Psoas muscle (tissue), 8 donors: ENCODE results near the gene NRCAM. TPM values are rescaled to one million over a fixed set of nuclear protein-coding genes. Genes with fewer than 3 reads are reported as not detected.
A peak's percentile ranks its signal among the peaks of the same experiment; 100 is the strongest.

Experiments
- ATAC-seq, 4 donors: fragments of 200-7000 bp; cut with Tn5 transposase; one replicate each; pipeline ENCODE4 v1.9.1; 2020; ENCODE audit warnings: moderate library complexity in 3 of 4, mild to moderate bottlenecking in 2 of 4
- DNase-seq, 2 donors: peaks; one replicate each; pipeline ENCODE4 v3.0.0-alpha.2; 2020
- H3K27ac ChIP-seq: fragments of 200-600 bp; one replicate; pipeline ENCODE4 v1.8.0; 2022
- H3K27me3 ChIP-seq, 3 donors: fragments of 200-600 bp in 1 of 3; one replicate each; pipeline versions ENCODE4 v1.6.1 to v1.8.0; 2013 to 2022; ENCODE audit warnings: low read length in 2 of 3, mild to moderate bottlenecking in 2 of 3, moderate library complexity in 1 of 3; ENCODE audit not compliant: insufficient read depth in 3 of 3
- H3K36me3 ChIP-seq, 2 donors: fragments of 200-600 bp in 1 of 2; one replicate each; pipeline versions ENCODE4 v1.6.1 to v1.8.0; 2013 to 2022; ENCODE audit warnings: low read depth in 1 of 2, mild to moderate bottlenecking in 1 of 2, moderate library complexity in 1 of 2; ENCODE audit not compliant: insufficient read depth in 1 of 2
- H3K4me1 ChIP-seq: fragments of 200-600 bp; one replicate; pipeline ENCODE4 v1.8.0; 2022
- H3K4me3 ChIP-seq: fragments of 200-600 bp; one replicate; pipeline ENCODE4 v1.8.0; 2022; ENCODE audit warnings: mild to moderate bottlenecking
- H3K9me3 ChIP-seq: fragments of 200-600 bp; one replicate; pipeline ENCODE4 v1.8.0; 2022
- CTCF ChIP-seq: fragments of 200-600 bp; IDR thresholded peaks from one replicate; pipeline ENCODE4 v1.8.0; 2022; ENCODE audit warnings: antibody characterized with exemption
- WGBS, 3 donors: extraction: QIAGEN DNeasy Blood & Tissue Kit; methylation state at CpG; one replicate each; pipeline versions ENCODE4 v1.1.6 to v1.1.7; 2013; 5-methylcytosine and 5-hydroxymethylcytosine counted together
- intact Hi-C, 2 donors: fragments of 100-400 bp; cut with DNase I; formaldehyde crosslinking; loops; one replicate each; pipeline versions ENCODE4 v1.11.0 to v1.14.2; 2022
- polyA plus RNA-seq, 3 donors: library from polyadenylated mRNA; stranded (reverse); fragments of 200-250 nt; gene quantifications; one replicate each; pipeline ENCODE4 v1.2.3, GENCODE V29; 2013
- total RNA-seq, 4 donors: library from RNA; stranded (reverse); fragmentation: NEBNext Ultra II Directional in 2 of 4; extraction: Animal tissue kit (Norgen Biotek cat#: 25700) in 2 of 4; gene quantifications; one replicate each; pipeline versions ENCODE4 v1.2.1 to v1.2.4, GENCODE V29; 2021 to 2023
- donor health status: healthy with polysubstance abuse.
- donor health status: DM: no; HTN: no; CAD: no; lungs with moderate emphysema.
- donor health status: Bipolar disorder and iron deficiency.
- donor health status: healthy.
- donor health status: DM: yes; HTN: yes; CAD: no.
- donor health status: DM: no; HTN: no; CAD: no.
- donor health status: DM: no; HTN: no; CAD: no.
- donor health status: DM: yes; HTN: yes; CAD: no.

NRCAM gene
- total and polyA plus RNA-seq, 7 donors: 0.06 to 1.8 (median 0.55) TPM

- Histone ChIP-seq H3K4me1 (no peaks in the 10 kb centered on the region), H3K4me3 (no peak overlapping the region), H3K36me3 (no peaks in the 10 kb centered on the region), H3K27me3 (no peaks in the 10 kb centered on the region), H3K9me3 (no peaks in the 10 kb centered on the region), H3K27ac (no peak overlapping the region)
- ATAC-seq (no peak), DNase-seq (no peak)
- WGBS, 3 donors: 88 to 90% (median 89%) methylated on average over 3 of the region's 3 CpGs
- TF ChIP-seq CTCF: no peak
- intact Hi-C loops: no loop called here
Observed at GRCh38 chr7:108197371-108198091, 258.7 kb downstream of the NRCAM start.

GRCh38 chr7:108196004-108196403, 260.2 kb downstream of the NRCAM start:
- TF ChIP-seq CTCF: no peak
- no peaks in the 10 kb centered on the region for H3K9me3 ChIP-seq
- DNase-seq (no peak), ATAC-seq (peak in 2 of 4 donors; percentile 52 to 54)
- no peaks in the 10 kb centered on the region for H3K4me1 ChIP-seq
- H3K4me3 ChIP-seq: no peak overlapping the region
- intact Hi-C loops: no loop called here
- no peak overlapping the region for H3K27ac ChIP-seq
- 15 to 32% (median 23%) methylated on average over 1 of the region's 1 CpG for WGBS, 3 donors
- no peaks in the 10 kb centered on the region for H3K27me3 ChIP-seq
- no peaks in the 10 kb centered on the region for H3K36me3 ChIP-seq

- Histone ChIP-seq H3K27ac (no peak overlapping the region), H3K4me3 (no peak overlapping the region), H3K4me1 (no peaks in the 10 kb centered on the region), H3K36me3 (no peaks in the 10 kb centered on the region), H3K9me3 (no peaks in the 10 kb centered on the region), H3K27me3 (no peaks in the 10 kb centered on the region)
- ATAC-seq: no peak
- intact Hi-C loops: no loop called here
- WGBS, 3 donors: 63 to 73% (median 65%) methylated on average over 9 of the region's 9 CpGs
- no peak for TF ChIP-seq CTCF
- DNase-seq: no peak
Observed at GRCh38 chr7:108193594-108194498, 262.4 kb downstream of the NRCAM start.

- Histone ChIP-seq H3K36me3 (no peaks in the 10 kb centered on the region), H3K4me1 (no peaks in the 10 kb centered on the region), H3K27ac (no peak overlapping the region), H3K4me3 (no peak overlapping the region), H3K9me3 (no peaks in the 10 kb centered on the region), H3K27me3 (no peaks in the 10 kb centered on the region)
- no peak for DNase-seq
- TF ChIP-seq CTCF: no peak
- 81 to 84% (median 84%) methylated on average over 4 of the region's 4 CpGs for WGBS, 3 donors
- ATAC-seq: no peak
- intact Hi-C loops: no loop called here
Observed at GRCh38 chr7:108190891-108191290, 265.3 kb downstream of the NRCAM start.
